GM15510 (cell line): ENCODE data around the gene TOPORS.

Experiments used
- POLR2A ChIP-seq: IDR thresholded peaks from 3 replicates; pipeline ENCODE4 v1.6.1; 2011; ENCODE audit warnings: borderline replicate concordance; ENCODE audit not compliant: insufficient read length; ENCODE audit errors: extremely low read depth

The TOPORS gene

GRCh38 chr9:32573821-32574220 is 21.4 kb upstream of the TOPORS start:
- TF ChIP-seq POLR2A: no peak

- TF ChIP-seq POLR2A: peak; percentile 78
These were observed 20.6 kb upstream of the TOPORS start, which contains the start of gene NDUFB6 for GRCh38 chr9:32572900-32573523. NDUFB6 (minus strand) TSS chr9:32573159; CDS start chr9:32573060, 99 bp downstream.

- TF ChIP-seq POLR2A: no peak
These were observed 19.8 kb upstream of the TOPORS start for GRCh38 chr9:32571969-32572899.

- no peak for TF ChIP-seq POLR2A
These were observed 17.9 kb upstream of the TOPORS start for GRCh38 chr9:32570262-32570661.

- TF ChIP-seq POLR2A: no peak
These were observed 14.4 kb upstream of the TOPORS start for GRCh38 chr9:32566770-32567169.

GRCh38 chr9:32565967-32566366 is 13.6 kb upstream of the TOPORS start:
- no peak for TF ChIP-seq POLR2A

- TF ChIP-seq POLR2A: no peak
These were observed 6.1 kb upstream of the TOPORS start for GRCh38 chr9:32558408-32558934.

- TF ChIP-seq POLR2A: no peak
These were observed 2.2 kb upstream of the TOPORS start for GRCh38 chr9:32554591-32554990.

- TF ChIP-seq POLR2A: no peak
These were observed 1.7 kb upstream of the TOPORS start for GRCh38 chr9:32554107-32554506.

- TF ChIP-seq POLR2A: no peak
These were observed 922 bp downstream of the TOPORS start for GRCh38 chr9:32551276-32552051.

GRCh38 chr9:32550562-32551275 is 1.7 kb downstream of the TOPORS start:
- peak; percentile 38 for TF ChIP-seq POLR2A

- TF ChIP-seq POLR2A: no peak
These were observed 2.2 kb downstream of the TOPORS start for GRCh38 chr9:32550150-32550561.

GRCh38 chr9:32545884-32546283 is 6.5 kb downstream of the TOPORS start:
- no peak for TF ChIP-seq POLR2A

GRCh38 chr9:32543047-32543446 is 9.3 kb downstream of the TOPORS start:
- no peak for TF ChIP-seq POLR2A

- TF ChIP-seq POLR2A: no peak
These were observed 18.6 kb downstream of the TOPORS start for GRCh38 chr9:32533816-32534215.

GRCh38 chr9:32533336-32533735 is 19.1 kb downstream of the TOPORS start:
- TF ChIP-seq POLR2A: no peak
